Measurements from ENCODE around the gene CAB39. TPM values are rescaled to one million over a fixed set of nuclear protein-coding genes. Genes with fewer than 3 reads are reported as not detected.

CAB39 gene
- total RNA-seq, 1 donor = 81.0 TPM

DNA sequence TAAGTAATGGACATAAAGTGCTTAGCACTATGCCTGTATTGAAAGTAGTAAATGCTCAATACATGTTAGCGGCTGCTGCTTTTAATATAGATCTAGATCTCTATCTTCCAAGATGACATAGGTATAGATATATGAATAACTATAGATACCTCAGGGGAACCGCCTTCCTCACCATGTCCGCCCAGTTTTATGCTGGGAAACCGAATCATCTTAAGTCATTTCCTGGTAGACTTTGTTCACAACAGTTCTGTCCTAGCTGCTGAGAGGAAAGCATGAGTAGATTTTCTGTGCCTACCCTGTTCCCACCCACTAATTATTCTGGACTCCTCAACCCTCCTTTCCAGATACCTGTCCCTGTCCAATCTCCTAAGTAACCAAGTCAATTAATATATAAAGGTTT is 130.5 kb downstream of the CAB39 start:
- Histone ChIP-seq H3K9me3 (ENCODE audit: low read depth, low read length) (no peaks in the 10 kb centered on the region), H3K27me3 (ENCODE audit: insufficient read depth, low read length) (peaks cover 2% of the 10 kb centered on the region), H3K4me3 (ENCODE audit: low read length) (no peak overlapping the region), H3K4me1 (ENCODE audit: insufficient read depth, low read length) (peaks cover 4% of the 10 kb centered on the region)

DNA sequence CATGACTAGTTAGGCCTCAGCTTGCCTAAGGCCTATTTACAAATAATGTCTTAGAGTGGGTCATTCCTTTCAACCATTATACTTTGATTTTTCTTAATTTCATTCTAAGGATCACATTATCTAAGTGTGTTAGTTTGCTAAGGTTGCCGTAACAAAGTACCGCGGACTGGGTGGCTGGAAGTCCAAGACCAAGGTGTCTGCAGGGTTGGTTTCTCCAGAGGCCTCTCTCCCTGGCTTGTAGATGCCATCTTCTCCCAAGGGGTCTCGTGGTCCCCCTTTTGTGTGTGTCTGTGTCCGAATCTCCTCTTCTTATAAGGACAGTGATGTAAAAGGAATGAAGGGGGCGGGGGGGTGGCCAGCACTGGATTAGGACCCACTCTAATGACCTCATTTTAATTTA is 133.7 kb downstream of the CAB39 start:
- Histone ChIP-seq H3K27me3 (ENCODE audit: insufficient read depth, low read length) (peaks cover 2% of the 10 kb centered on the region), H3K4me1 (ENCODE audit: insufficient read depth, low read length) (no peaks in the 10 kb centered on the region), H3K4me3 (ENCODE audit: low read length) (no peak overlapping the region), H3K9me3 (ENCODE audit: low read depth, low read length) (no peaks in the 10 kb centered on the region)

DNA sequence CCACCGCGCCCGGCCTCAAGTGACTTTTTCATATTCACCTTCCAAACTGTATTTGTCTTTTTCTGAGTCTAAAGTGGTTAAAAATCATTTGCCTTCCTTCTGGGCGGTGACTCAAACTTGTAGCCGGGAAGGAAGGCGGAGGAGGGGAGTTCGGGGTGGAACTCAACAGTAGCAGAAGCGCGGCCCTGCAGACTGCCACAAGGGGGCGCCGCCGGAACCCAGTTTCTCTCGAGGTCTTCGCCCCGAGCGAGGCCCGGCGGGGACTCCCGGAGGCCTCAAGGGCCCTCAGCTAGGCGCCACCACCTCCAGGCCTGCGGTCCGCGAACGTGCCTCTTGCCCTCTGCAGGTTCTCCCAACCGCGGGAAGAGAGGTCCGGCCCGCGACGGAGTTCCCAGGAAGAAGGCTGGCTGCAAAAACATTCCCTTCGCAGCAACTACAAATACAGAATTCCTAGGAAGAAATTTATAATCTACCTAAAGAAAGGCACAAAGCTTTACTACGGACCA is 135.3 kb downstream of the CAB39 start:
- peaks cover 6% of the 10 kb centered on the region for H3K27me3 ChIP-seq (ENCODE audit: insufficient read depth, low read length)
- H3K4me1 ChIP-seq (ENCODE audit: insufficient read depth, low read length) = no peaks in the 10 kb centered on the region
- H3K9me3 ChIP-seq (ENCODE audit: low read depth, low read length) = no peaks in the 10 kb centered on the region
- no peak overlapping the region for H3K4me3 ChIP-seq (ENCODE audit: low read length)

DNA sequence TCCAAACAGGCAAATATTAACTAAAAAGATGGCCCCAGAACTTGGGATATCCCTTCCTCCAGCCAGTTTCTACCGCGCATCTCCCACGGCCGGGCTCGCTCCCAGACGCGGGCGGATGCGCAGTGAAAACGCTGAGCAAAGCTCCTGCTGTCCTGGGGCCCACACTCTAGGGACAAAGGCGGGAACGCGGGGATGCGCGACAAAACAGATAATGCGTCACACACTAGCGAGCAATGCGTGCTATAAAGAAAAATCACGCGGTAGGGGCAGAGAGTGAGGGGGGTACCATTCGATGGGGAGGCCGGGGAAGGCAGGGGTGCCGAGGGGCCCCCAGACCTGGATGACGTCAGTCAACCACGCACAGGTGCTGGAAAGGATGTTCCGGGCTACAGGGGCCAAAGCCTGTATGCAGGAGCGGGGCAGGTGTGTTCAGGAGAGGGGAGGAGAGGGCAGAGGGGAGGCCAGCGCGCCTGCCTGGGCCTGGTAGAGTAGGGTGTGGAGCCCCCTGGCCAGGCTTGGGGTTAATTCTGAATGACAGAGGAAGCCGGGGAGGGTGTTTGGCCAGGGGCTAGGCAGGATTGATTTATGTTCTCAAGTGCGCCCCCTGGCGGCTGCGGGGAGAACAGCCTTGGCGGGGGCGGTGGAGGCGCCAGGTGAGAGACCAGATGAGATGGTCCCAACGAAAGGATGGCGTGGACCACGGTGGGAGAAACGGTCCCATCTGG is 137.2 kb downstream of the CAB39 start:
- H3K4me1 ChIP-seq (ENCODE audit: insufficient read depth, low read length) = no peaks in the 10 kb centered on the region
- no peaks in the 10 kb centered on the region for H3K9me3 ChIP-seq (ENCODE audit: low read depth, low read length)
- H3K27me3 ChIP-seq (ENCODE audit: insufficient read depth, low read length) = peaks cover 6% of the 10 kb centered on the region
- no peak overlapping the region for H3K4me3 ChIP-seq (ENCODE audit: low read length)

DNA sequence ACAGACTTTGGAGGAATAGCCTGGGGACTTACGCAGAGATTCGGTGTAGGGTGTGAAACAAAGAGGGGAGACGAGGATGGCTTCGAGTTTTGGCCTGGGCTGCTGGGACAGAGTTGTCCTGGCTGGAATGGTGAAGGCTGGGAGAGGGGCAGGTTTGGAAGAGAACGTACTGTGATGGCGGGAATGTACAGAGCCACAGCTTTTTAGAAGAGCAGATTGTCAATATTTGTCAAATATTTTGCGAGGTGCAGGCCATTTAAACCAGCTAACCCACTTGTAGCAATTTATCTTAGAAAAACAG is 137.7 kb downstream of the CAB39 start:
- H3K4me3 ChIP-seq (ENCODE audit: low read length) = no peak overlapping the region
- no peaks in the 10 kb centered on the region for H3K9me3 ChIP-seq (ENCODE audit: low read depth, low read length)
- H3K4me1 ChIP-seq (ENCODE audit: insufficient read depth, low read length) = no peaks in the 10 kb centered on the region
- peaks cover 6% of the 10 kb centered on the region for H3K27me3 ChIP-seq (ENCODE audit: insufficient read depth, low read length)

DNA sequence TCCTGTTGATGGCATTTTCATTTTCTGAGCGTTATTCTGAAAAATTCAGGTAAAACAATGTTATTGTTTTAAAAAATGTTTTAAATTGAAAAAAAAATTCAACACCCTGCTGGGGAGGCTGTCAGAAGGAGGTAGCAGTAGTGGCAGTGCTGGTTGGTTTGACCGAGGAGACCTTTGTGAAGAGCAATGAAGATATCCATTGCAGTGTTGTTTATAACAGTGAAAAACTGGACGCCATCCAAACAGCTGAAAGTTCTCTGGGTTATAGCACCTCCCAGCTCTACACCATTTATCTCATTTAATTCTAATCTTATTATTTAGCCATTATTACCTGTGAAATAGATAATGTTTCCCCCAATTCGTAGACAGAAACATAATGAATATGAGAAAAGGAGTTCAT is 139.5 kb downstream of the CAB39 start:
- no peaks in the 10 kb centered on the region for H3K9me3 ChIP-seq (ENCODE audit: low read depth, low read length)
- H3K4me1 ChIP-seq (ENCODE audit: insufficient read depth, low read length) = no peaks in the 10 kb centered on the region
- H3K4me3 ChIP-seq (ENCODE audit: low read length) = no peak overlapping the region
- peaks cover 8% of the 10 kb centered on the region for H3K27me3 ChIP-seq (ENCODE audit: insufficient read depth, low read length)

DNA sequence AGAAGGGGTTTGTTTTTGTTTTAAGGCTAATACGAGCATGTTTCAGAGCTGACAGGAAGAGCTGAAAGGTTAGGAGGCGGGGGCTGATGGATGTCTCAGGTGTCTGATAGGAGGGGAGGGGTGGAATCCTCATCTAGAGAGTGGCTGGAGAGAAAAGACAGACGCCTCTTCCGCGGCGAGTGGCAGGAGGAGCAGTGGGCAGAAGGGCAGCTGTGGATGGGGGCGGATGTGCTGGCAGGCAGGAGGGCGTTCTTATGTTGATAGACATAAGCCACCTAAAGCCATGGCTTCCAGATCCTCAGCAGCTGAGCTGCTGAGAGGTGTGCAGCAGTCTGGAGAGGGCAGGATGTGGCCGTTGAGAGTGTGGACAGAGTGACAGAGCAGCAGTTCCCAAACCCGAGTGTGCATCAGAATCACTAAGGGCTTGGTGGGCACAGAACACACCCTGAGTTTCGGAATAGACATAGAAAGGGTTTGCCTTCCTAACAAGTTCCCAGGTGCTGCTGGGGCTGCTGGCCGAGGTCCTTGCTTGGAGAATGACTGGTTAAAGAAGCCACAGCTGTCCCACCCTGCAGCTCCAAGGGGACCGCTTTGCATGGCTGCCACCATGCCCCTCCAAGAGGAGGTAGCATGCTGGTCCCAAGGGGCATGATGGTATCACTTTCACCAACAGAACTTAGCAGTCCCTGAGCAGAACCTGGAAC is 149.1 kb downstream of the CAB39 start:
- Histone ChIP-seq H3K27me3 (ENCODE audit: insufficient read depth, low read length) (peaks cover 14% of the 10 kb centered on the region), H3K4me3 (ENCODE audit: low read length) (no peak overlapping the region), H3K9me3 (ENCODE audit: low read depth, low read length) (no peaks in the 10 kb centered on the region), H3K4me1 (ENCODE audit: insufficient read depth, low read length) (peaks cover 28% of the 10 kb centered on the region)

DNA sequence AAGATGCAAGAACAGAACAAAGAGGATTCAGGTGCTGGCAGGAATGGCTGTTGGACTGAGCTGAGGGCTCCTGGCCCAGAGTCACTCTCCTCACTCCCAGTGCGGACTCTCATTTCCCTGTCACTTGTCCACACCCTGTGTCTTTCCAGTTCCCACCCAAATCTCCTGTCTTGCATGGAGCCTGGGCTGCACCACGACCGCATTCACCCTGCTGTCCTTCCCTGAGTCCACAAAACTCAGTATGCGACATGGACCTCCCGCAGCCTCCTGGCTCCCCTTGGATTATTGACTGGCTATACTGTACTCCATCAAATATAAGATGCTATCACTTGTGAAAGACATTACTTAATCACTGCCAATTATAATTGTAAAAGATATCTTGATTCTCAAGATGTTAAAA is 149.7 kb downstream of the CAB39 start:
- Histone ChIP-seq H3K9me3 (ENCODE audit: low read depth, low read length) (no peaks in the 10 kb centered on the region), H3K27me3 (ENCODE audit: insufficient read depth, low read length) (peaks cover 14% of the 10 kb centered on the region), H3K4me3 (ENCODE audit: low read length) (no peak overlapping the region), H3K4me1 (ENCODE audit: insufficient read depth, low read length) (peaks cover 34% of the 10 kb centered on the region)

DNA sequence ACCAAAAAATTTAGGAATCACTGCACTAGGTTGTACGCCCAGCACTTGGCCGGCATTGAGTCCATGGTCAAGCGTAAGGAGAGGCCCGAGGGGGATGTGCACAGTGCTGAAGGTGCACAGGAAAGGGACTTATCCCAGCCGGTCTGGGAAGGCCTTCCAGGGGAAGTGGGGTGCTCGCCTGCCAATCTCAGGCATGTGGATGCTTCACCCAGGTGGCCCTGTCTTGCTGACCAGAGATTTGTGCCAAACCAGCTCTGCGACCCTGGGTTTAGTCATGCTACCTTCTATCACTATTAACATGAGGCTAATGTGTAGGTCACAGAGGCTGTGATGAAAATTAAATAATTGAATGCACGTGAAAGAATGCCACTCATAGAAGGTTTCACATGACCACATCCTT is 150.4 kb downstream of the CAB39 start:
- no peaks in the 10 kb centered on the region for H3K9me3 ChIP-seq (ENCODE audit: low read depth, low read length)
- no peak overlapping the region for H3K4me3 ChIP-seq (ENCODE audit: low read length)

DNA sequence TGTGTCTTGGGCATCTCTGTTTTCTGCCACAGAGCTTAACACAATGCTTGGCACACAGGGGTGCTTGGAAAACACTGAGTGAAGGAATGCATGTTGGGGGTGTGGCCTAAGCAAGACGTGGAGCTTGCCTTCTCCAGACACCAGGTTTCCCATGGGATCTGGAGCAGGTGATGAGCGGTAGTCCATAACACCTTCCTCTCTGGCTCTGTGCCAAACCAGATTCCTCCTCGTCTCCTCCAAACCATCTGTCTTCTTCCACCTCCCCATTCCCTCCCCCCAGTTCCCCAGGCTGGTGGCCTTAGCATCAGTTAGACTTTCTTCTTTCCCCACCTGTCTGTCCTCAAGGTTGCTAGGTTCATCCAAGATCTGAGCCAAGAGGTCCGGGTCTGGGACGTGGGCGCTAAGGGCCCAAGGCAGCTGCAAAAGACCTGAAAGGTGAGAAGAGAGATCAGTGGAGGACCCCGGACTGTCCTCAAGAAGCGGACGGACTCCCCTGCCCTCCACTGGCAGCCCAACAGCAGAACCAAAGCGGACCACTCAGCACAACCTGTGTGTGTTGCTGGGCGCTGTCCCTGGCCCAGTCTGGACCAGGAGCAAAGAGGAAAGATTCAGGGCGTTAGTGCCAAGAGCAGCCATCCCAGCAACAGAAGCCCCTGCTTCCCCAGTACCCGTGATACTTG is 150.9 kb downstream of the CAB39 start:
- H3K27me3 ChIP-seq (ENCODE audit: insufficient read depth, low read length) = peaks cover 8% of the 10 kb centered on the region
- no peak overlapping the region for H3K4me3 ChIP-seq (ENCODE audit: low read length)
- H3K4me1 ChIP-seq (ENCODE audit: insufficient read depth, low read length) = peaks cover 36% of the 10 kb centered on the region

More for the DNA sequence above, 150.4 kb downstream of the CAB39 start:
- H3K4me1 ChIP-seq (ENCODE audit: insufficient read depth, low read length) = peaks cover 36% of the 10 kb centered on the region
- peaks cover 10% of the 10 kb centered on the region for H3K27me3 ChIP-seq (ENCODE audit: insufficient read depth, low read length)

DNA sequence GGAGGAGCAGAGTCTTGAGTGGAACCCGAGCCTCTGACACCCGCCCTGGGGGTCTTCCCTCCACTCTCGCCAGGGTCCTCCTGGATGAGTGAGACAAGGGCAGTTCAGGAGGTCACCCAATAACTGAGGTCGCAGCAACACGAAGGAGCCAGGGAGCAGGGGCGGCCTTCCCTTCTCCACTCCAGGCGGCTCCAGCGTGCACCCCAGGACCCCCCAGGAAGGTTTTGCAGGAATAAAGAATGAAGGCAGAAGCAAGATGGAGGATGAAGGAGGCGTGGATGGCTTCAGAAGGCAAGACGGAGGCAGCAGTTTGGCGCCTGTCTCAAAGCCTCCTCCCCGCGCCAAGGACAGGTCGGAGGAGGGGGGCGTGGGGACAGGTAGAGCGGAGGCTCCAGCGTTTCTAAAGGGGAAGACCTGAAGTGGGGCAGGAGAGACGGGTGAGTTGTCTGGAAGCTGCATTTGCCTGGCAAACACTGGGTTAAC is 151.5 kb downstream of the CAB39 start:
- H3K9me3 ChIP-seq (ENCODE audit: low read depth, low read length) = no peaks in the 10 kb centered on the region
- H3K4me3 ChIP-seq (ENCODE audit: low read length) = peak overlapping the region; percentile 46
- H3K4me1 ChIP-seq (ENCODE audit: insufficient read depth, low read length) = peaks cover 36% of the 10 kb centered on the region
- H3K27me3 ChIP-seq (ENCODE audit: insufficient read depth, low read length) = peaks cover 3% of the 10 kb centered on the region

More for the DNA sequence above, 150.9 kb downstream of the CAB39 start:
- H3K9me3 ChIP-seq (ENCODE audit: low read depth, low read length) = no peaks in the 10 kb centered on the region

DNA sequence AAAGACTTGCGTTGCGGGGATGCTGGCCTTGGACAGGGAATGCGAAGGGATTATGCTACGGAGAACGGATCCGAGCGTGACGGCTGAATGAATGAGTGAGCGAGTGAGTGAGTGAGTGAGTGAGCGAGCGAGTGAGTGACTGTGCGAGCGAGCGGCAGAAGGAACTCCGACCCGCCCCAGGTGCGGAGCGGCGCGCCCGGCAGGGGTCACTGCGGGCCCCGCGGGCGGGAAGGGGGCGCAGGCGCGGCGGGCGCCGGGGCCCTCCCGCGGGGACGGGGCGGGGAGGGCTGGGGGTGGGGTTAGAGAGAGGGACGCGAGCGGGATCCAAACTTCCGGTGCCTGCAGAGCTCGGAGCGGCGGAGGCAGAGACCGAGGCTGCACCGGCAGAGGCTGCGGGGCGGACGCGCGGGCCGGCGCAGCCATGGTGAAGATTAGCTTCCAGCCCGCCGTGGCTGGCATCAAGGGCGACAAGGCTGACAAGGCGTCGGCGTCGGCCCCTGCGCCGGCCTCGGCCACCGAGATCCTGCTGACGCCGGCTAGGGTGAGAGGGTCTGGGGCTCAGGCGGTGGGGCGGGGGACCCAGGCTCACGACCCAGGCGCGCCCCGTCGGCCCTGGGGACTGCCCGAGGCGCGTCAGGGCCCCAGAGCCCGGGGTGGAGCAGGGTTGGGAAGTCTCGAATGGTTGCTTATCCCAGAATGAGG is 152.1 kb downstream of the CAB39 start, which contains the start of gene ITM2C:
TSS of gene ITM2C (plus strand) at position 338 of the 702 bp plus-strand sequence. CDS start at position 422, 84 bp downstream.
- no peaks in the 10 kb centered on the region for H3K9me3 ChIP-seq (ENCODE audit: low read depth, low read length)
- H3K4me1 ChIP-seq (ENCODE audit: insufficient read depth, low read length) = peaks cover 38% of the 10 kb centered on the region
- H3K27me3 ChIP-seq (ENCODE audit: insufficient read depth, low read length) = peaks cover 3% of the 10 kb centered on the region
- peak within 1 kb of the TSS; percentile 46 for H3K4me3 ChIP-seq (ENCODE audit: low read length)

DNA sequence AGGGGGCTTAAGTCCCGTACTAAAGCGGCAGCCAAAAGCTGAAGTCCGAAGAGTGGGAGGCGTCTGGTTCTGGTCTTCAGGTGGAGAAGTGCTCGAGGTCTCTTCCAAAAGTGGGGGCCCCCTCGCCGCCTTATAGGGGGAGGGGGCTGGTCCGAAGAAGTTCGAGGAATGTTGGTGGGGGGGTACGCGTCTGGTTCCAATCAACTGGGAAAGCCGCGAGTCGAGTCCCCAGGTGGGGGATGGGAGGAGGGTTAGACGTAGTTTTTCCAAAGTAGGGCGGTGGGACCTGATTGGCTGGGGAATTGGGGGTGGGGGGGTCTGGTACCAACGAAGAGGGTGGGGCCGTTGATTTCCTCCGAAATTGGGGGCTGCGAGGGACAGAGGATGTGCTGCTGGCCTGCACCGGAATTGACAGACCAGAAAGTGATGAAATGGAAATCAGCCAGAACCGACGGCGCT is 152.7 kb downstream of the CAB39 start:
- Histone ChIP-seq H3K27me3 (ENCODE audit: insufficient read depth, low read length) (peaks cover 3% of the 10 kb centered on the region), H3K4me3 (ENCODE audit: low read length) (peak overlapping the region; percentile 46), H3K9me3 (ENCODE audit: low read depth, low read length) (no peaks in the 10 kb centered on the region), H3K4me1 (ENCODE audit: insufficient read depth, low read length) (peaks cover 43% of the 10 kb centered on the region)
